Glutamatergic neuron (in vitro differentiated cells): ENCODE measurements around the gene PDLIM5. TPM values are rescaled to one million over a fixed set of nuclear protein-coding genes. Genes with fewer than 3 reads are reported as not detected.

Experiments used
- DNase-seq: peaks from one replicate; pipeline ENCODE4 v3.0.0; 2022
- H3K27ac Mint-ChIP-seq: one replicate; pipeline ENCODE4 v1.8.0; 2020; ENCODE audit warnings: mild to moderate bottlenecking, mixed read lengths, inconsistent platforms; ENCODE audit not compliant: unreplicated experiment
- H3K27me3 Mint-ChIP-seq: one replicate; pipeline ENCODE4 v1.8.0; 2020; ENCODE audit warnings: mild to moderate bottlenecking, moderate library complexity, mixed read lengths, inconsistent platforms; ENCODE audit not compliant: unreplicated experiment
- H3K36me3 Mint-ChIP-seq: one replicate; pipeline ENCODE4 v1.8.0; 2020; ENCODE audit warnings: mild to moderate bottlenecking, mixed read lengths, inconsistent platforms; ENCODE audit not compliant: unreplicated experiment
- H3K4me1 Mint-ChIP-seq: one replicate; pipeline ENCODE4 v1.8.0; 2020; ENCODE audit warnings: mild to moderate bottlenecking, low read depth, mixed read lengths, inconsistent platforms; ENCODE audit not compliant: unreplicated experiment
- H3K4me3 Mint-ChIP-seq: one replicate; pipeline ENCODE4 v1.8.0; 2020; ENCODE audit warnings: mild to moderate bottlenecking, mixed read lengths, inconsistent platforms; ENCODE audit not compliant: unreplicated experiment
- H3K9me3 Mint-ChIP-seq: one replicate; pipeline ENCODE4 v1.8.0; 2020; ENCODE audit warnings: mild to moderate bottlenecking, moderate library complexity, mixed read lengths, inconsistent platforms; ENCODE audit not compliant: unreplicated experiment
- CTCF ChIP-seq: fragments of 200-600 bp; sonication (generic); IDR thresholded peaks from one replicate; pipeline ENCODE4 v1.5.0; 2021; ENCODE audit not compliant: partially characterized antibody, unreplicated experiment
- total RNA-seq: library from RNA; stranded (reverse); fragmentation: NEBNext Ultra II Directional; extraction: Animal tissue kit (Norgen Biotek cat#: 25700); gene quantifications from one replicate; pipeline ENCODE4 v1.2.1, GENCODE V29; 2021; ENCODE audit not compliant: unreplicated experiment

The PDLIM5 gene
- total RNA-seq, 1 donor from 2014 or later: 32.7 TPM

- TF ChIP-seq CTCF: no peak
- Mint-ChIP-seq H3K4me1 (no peaks in the 10 kb centered on the region), H3K36me3 (peaks cover 7% of the 10 kb centered on the region), H3K27me3 (no peaks in the 10 kb centered on the region), H3K9me3 (no peaks in the 10 kb centered on the region), H3K27ac (no peak overlapping the region), H3K4me3 (no peak overlapping the region)
- DNase-seq: no peak
Observed at GRCh38 chr4:94515365-94515764, 63.6 kb downstream of the PDLIM5 start.

GRCh38 chr4:94516067-94516466 lies 64.3 kb downstream of the PDLIM5 start:
- no peak overlapping the region for H3K27ac Mint-ChIP-seq
- TF ChIP-seq CTCF: no peak
- no peaks in the 10 kb centered on the region for H3K4me1 Mint-ChIP-seq
- H3K4me3 Mint-ChIP-seq: no peak overlapping the region
- H3K27me3 Mint-ChIP-seq: no peaks in the 10 kb centered on the region
- peaks cover 7% of the 10 kb centered on the region for H3K36me3 Mint-ChIP-seq
- DNase-seq: no peak
- no peaks in the 10 kb centered on the region for H3K9me3 Mint-ChIP-seq

GRCh38 chr4:94516999-94517398 lies 65.3 kb downstream of the PDLIM5 start:
- Mint-ChIP-seq H3K27me3 (no peaks in the 10 kb centered on the region), H3K9me3 (no peaks in the 10 kb centered on the region), H3K4me3 (no peak overlapping the region), H3K27ac (no peak overlapping the region), H3K4me1 (no peaks in the 10 kb centered on the region), H3K36me3 (peaks cover 7% of the 10 kb centered on the region)
- no peak for DNase-seq
- TF ChIP-seq CTCF: no peak

- no peaks in the 10 kb centered on the region for H3K9me3 Mint-ChIP-seq
- DNase-seq: no peak
- H3K27me3 Mint-ChIP-seq: no peaks in the 10 kb centered on the region
- H3K4me3 Mint-ChIP-seq: no peak overlapping the region
- no peak for TF ChIP-seq CTCF
- no peak overlapping the region for H3K27ac Mint-ChIP-seq
- no peaks in the 10 kb centered on the region for H3K4me1 Mint-ChIP-seq
- peaks cover 6% of the 10 kb centered on the region for H3K36me3 Mint-ChIP-seq
Observed at GRCh38 chr4:94517492-94517891, 65.8 kb downstream of the PDLIM5 start.

GRCh38 chr4:94519019-94519418 lies 67.3 kb downstream of the PDLIM5 start:
- Mint-ChIP-seq H3K9me3 (no peaks in the 10 kb centered on the region), H3K4me1 (no peaks in the 10 kb centered on the region), H3K36me3 (no peaks in the 10 kb centered on the region), H3K27ac (no peak overlapping the region), H3K27me3 (no peaks in the 10 kb centered on the region), H3K4me3 (no peak overlapping the region)
- no peak for DNase-seq
- no peak for TF ChIP-seq CTCF
